Measurements from ENCODE around the gene TYRO3. TPM values are rescaled to one million over a fixed set of nuclear protein-coding genes. Genes with fewer than 3 reads are reported as not detected.

The TYRO3 gene
- total RNA-seq, 2 experiments from 2014 or later = 0.48 TPM; not detected in 1

DNA sequence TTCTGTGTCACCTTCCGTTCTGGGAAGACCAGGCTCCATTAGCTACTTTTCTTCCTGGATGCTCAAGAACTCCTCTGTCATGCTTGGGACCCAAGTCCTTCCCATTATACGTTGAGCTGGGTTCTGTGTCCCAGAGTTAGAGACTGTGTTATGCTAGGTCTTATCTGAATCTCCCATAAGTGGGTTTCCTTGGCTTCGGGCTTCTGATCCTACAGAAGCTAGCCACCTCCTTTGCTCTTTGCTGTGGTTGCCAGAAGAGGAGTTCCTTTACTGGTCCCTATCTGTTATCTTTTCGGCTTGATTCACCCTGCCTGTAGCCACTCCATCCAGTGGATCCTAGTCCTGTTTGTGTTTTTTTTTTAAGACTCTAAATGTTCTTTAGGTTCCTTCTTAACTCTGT, 38.0 kb downstream of the TYRO3 start:
- Histone ChIP-seq H3K36me3 (ENCODE audit: insufficient read depth, low read length) (no peaks in the 10 kb centered on the region), H3K4me3 (ENCODE audit: low read depth, low read length, poor library complexity, severe bottlenecking) (no peak overlapping the region), H3K9me2 (ENCODE audit: insufficient read depth, low read length) (no peaks in the 10 kb centered on the region), H3K27ac (ENCODE audit: low read depth, low read length, poor library complexity, severe bottlenecking) (no peak overlapping the region), H3K4me2 (ENCODE audit: low read length) (no peak overlapping the region), H3K9me3 (ENCODE audit: low read length) (no peaks in the 10 kb centered on the region), H3K4me1 (ENCODE audit: insufficient read depth, low read length, poor library complexity, severe bottlenecking) (no peaks in the 10 kb centered on the region), H3K79me2 (ENCODE audit: insufficient read depth, low read depth, low read length) (no peaks in the 10 kb centered on the region), H4K20me1 (ENCODE audit: insufficient read depth, low read length) (no peaks in the 10 kb centered on the region), H2AFZ (ENCODE audit: low read length) (no peak overlapping the region)
- ChIA-PET CTCF (ENCODE audit: unreplicated experiment) (no interaction called here), POLR2A (interaction anchor here (0.6 kb wide), 1 partner anchor 46 kb away, joined by 3 read pairs; no protein-coding TSS in a partner anchor)
- no TSS peak for BruUV-seq (replicated peaks)
- TF ChIP-seq, protein P1, sequence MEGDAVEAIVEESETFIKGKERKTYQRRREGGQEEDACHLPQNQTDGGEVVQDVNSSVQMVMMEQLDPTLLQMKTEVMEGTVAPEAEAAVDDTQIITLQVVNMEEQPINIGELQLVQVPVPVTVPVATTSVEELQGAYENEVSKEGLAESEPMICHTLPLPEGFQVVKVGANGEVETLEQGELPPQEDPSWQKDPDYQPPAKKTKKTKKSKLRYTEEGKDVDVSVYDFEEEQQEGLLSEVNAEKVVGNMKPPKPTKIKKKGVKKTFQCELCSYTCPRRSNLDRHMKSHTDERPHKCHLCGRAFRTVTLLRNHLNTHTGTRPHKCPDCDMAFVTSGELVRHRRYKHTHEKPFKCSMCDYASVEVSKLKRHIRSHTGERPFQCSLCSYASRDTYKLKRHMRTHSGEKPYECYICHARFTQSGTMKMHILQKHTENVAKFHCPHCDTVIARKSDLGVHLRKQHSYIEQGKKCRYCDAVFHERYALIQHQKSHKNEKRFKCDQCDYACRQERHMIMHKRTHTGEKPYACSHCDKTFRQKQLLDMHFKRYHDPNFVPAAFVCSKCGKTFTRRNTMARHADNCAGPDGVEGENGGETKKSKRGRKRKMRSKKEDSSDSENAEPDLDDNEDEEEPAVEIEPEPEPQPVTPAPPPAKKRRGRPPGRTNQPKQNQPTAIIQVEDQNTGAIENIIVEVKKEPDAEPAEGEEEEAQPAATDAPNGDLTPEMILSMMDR (conservative IDR thresholded peaks at IDR 0.05; ENCODE audit: low read length) = no peak
- TF ChIP-seq EZH2phosphoT487 (IDR thresholded peaks at IDR 0.05; ENCODE audit: borderline replicate concordance, low read depth, low read length) = no peak
- no peak for DNase-seq (ENCODE audit: low spot score)
- intact Hi-C loops (cut with micrococcal nuclease; ENCODE audit: unreplicated experiment) = no loop called here

DNA sequence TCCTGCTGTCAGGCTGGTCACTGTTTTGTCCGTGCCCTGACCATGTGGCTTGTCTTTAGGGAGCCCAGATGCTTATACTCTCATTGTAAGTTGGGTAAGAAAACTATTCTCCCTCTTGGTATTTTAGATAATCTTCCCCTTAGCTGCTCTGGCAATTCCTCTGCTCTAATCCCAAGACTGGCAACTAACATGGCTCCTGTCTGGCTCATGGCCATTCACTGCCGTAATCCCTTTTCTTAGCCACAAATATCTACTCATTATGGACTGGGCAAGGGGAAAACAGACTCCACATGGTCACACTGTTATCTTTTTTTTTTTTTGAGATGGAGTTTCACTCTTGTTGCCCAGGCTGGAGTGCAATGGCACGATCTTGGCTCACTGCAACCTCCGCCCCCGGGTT, 38.8 kb downstream of the TYRO3 start:
- H3K27ac ChIP-seq (ENCODE audit: low read depth, low read length, poor library complexity, severe bottlenecking) = no peak overlapping the region
- H2AFZ ChIP-seq (ENCODE audit: low read length) = no peak overlapping the region
- TF ChIP-seq EZH2phosphoT487 (IDR thresholded peaks at IDR 0.05; ENCODE audit: borderline replicate concordance, low read depth, low read length) = no peak
- TF ChIP-seq, protein P1 (conservative IDR thresholded peaks at IDR 0.05; ENCODE audit: low read length) = no peak
- POLR2A ChIA-PET = interaction anchor here (0.6 kb wide), 1 partner anchor 88 kb away, joined by 5 read pairs; no protein-coding TSS in a partner anchor
- no peak overlapping the region for H3K4me2 ChIP-seq (ENCODE audit: low read length)
- no peaks in the 10 kb centered on the region for H3K4me1 ChIP-seq (ENCODE audit: insufficient read depth, low read length, poor library complexity, severe bottlenecking)
- no peaks in the 10 kb centered on the region for H3K9me2 ChIP-seq (ENCODE audit: insufficient read depth, low read length)
- H3K79me2 ChIP-seq (ENCODE audit: insufficient read depth, low read depth, low read length) = no peaks in the 10 kb centered on the region
- intact Hi-C loops (cut with micrococcal nuclease; ENCODE audit: unreplicated experiment) = no loop called here
- BruUV-seq (replicated peaks) = no TSS peak
- CTCF ChIA-PET (ENCODE audit: unreplicated experiment) = no interaction called here
- H3K36me3 ChIP-seq (ENCODE audit: insufficient read depth, low read length) = no peaks in the 10 kb centered on the region
- no peak overlapping the region for H3K4me3 ChIP-seq (ENCODE audit: low read depth, low read length, poor library complexity, severe bottlenecking)
- no peaks in the 10 kb centered on the region for H4K20me1 ChIP-seq (ENCODE audit: insufficient read depth, low read length)
- no peaks in the 10 kb centered on the region for H3K9me3 ChIP-seq (ENCODE audit: low read length)
- no peak for DNase-seq (ENCODE audit: low spot score)

DNA sequence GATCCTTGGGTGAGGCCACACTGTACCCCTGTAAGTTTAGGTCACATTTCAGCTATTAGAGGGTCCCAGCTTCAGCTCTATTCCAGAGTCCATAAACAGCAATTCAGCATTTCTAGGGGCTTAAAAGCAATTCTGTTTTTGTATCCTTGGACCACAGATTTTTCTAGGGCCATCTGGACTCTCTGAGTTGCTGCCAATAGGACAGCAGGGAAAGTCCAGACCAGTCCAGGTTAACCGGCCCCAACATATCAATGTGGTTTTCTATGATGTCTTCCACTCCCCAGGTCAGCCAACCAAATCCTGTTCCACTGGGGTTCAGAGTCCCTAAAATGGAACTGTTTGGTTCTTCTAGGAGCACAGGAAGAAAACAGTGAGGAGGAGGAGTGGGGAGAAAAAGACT, 40.0 kb downstream of the TYRO3 start:
- no TSS peak for BruUV-seq (replicated peaks)
- CTCF ChIA-PET (ENCODE audit: unreplicated experiment) = no interaction called here
- H3K27ac ChIP-seq (ENCODE audit: low read depth, low read length, poor library complexity, severe bottlenecking) = no peak overlapping the region
- POLR2A ChIA-PET = no interaction called here
- no peaks in the 10 kb centered on the region for H3K9me2 ChIP-seq (ENCODE audit: insufficient read depth, low read length)
- intact Hi-C loops (cut with micrococcal nuclease; ENCODE audit: unreplicated experiment) = no loop called here
- H3K9me3 ChIP-seq (ENCODE audit: low read length) = no peaks in the 10 kb centered on the region
- no peaks in the 10 kb centered on the region for H3K79me2 ChIP-seq (ENCODE audit: insufficient read depth, low read depth, low read length)
- H3K4me2 ChIP-seq (ENCODE audit: low read length) = no peak overlapping the region
- DNase-seq (ENCODE audit: low spot score) = no peak
- H3K36me3 ChIP-seq (ENCODE audit: insufficient read depth, low read length) = no peaks in the 10 kb centered on the region
- no peak for TF ChIP-seq EZH2phosphoT487 (IDR thresholded peaks at IDR 0.05; ENCODE audit: borderline replicate concordance, low read depth, low read length)
- TF ChIP-seq, protein P1 (conservative IDR thresholded peaks at IDR 0.05; ENCODE audit: low read length) = no peak
- H3K4me3 ChIP-seq (ENCODE audit: low read depth, low read length, poor library complexity, severe bottlenecking) = no peak overlapping the region
- no peak overlapping the region for H2AFZ ChIP-seq (ENCODE audit: low read length)
- no peaks in the 10 kb centered on the region for H4K20me1 ChIP-seq (ENCODE audit: insufficient read depth, low read length)
- H3K4me1 ChIP-seq (ENCODE audit: insufficient read depth, low read length, poor library complexity, severe bottlenecking) = peaks cover 2% of the 10 kb centered on the region

Data from OCI-LY7 (cell line).